Left ventricle myocardium inferior (tissue), 1 donor: ENCODE data around the gene RRBP1. TPM values are rescaled to one million over a fixed set of nuclear protein-coding genes. Genes with fewer than 3 reads are reported as not detected.

Experiments
- DNase-seq: peaks from one replicate; pipeline ENCODE4 v3.0.0-alpha.2; 2020
- H3K27ac ChIP-seq: fragments of 200-600 bp; replicated peaks from 2 replicates; pipeline ENCODE4 v1.8.0; 2021
- H3K27me3 ChIP-seq: fragments of 200-600 bp; 2 replicates; pipeline ENCODE4 v1.8.0; 2021; ENCODE audit warnings: low read depth
- H3K36me3 ChIP-seq: fragments of 200-600 bp; 2 replicates; pipeline ENCODE4 v1.8.0; 2021
- H3K4me1 ChIP-seq: fragments of 200-600 bp; 2 replicates; pipeline ENCODE4 v1.8.0; 2021
- H3K4me3 ChIP-seq: fragments of 200-600 bp; 2 replicates; pipeline ENCODE4 v1.8.0; 2021; ENCODE audit warnings: mild to moderate bottlenecking, moderate library complexity
- H3K9me3 ChIP-seq: fragments of 200-600 bp; replicated peaks from 2 replicates; pipeline ENCODE4 v1.8.0; 2021
- intact Hi-C: fragments of 100-400 bp; cut with micrococcal nuclease; formaldehyde crosslinking; loops from one replicate; pipeline ENCODE4 v1.11.0; 2022
- total RNA-seq: library from RNA; stranded (reverse); fragmentation: NEBNext Ultra II Directional; extraction: Animal tissue kit (Norgen Biotek cat#: 25700); gene quantifications from one replicate; pipeline ENCODE4 v1.2.1, GENCODE V29; 2021
- TF ChIP-seq, protein P1 (sequence below): fragments of 200-600 bp; IDR thresholded peaks from 2 replicates; pipeline ENCODE4 v1.8.0; 2021; ENCODE audit warnings: antibody characterized with exemption, mild to moderate bottlenecking, borderline replicate concordance
- donor health status: DM: no; HTN: yes; CAD: no; lungs with severe emphysema.

Gene RRBP1
- total RNA-seq, 1 donor from 2014 or later = 31.3 TPM

DNA sequence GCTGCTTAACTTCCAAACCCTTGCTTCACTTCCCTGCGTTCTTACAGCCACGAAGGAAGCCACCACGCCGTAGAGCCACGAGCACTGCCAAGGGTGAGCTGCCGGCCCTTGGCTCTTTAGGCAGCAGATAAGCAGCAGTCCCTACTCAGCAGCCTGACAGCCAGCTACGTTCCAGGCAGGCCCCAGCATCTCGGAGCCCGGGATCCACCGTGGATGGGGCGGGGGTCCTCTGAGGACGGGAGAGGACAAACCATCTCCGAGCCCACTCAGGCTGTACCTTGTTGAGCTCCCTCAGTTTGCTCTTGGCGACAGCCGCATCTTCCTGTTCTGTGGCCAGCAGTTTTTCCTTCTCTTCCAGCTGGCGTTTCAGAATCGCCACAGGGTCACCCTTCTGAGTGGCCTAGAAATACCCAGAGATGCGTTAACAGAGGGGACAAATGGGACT is 40.5 kb downstream of the RRBP1 start:
- no peaks in the 10 kb centered on the region for H3K27me3 ChIP-seq
- intact Hi-C loops = no loop called here
- peaks cover 49% of the 10 kb centered on the region for H3K36me3 ChIP-seq
- peak; percentile 16 for DNase-seq
- H3K4me1 ChIP-seq = peaks cover 76% of the 10 kb centered on the region
- TF ChIP-seq, protein P1, sequence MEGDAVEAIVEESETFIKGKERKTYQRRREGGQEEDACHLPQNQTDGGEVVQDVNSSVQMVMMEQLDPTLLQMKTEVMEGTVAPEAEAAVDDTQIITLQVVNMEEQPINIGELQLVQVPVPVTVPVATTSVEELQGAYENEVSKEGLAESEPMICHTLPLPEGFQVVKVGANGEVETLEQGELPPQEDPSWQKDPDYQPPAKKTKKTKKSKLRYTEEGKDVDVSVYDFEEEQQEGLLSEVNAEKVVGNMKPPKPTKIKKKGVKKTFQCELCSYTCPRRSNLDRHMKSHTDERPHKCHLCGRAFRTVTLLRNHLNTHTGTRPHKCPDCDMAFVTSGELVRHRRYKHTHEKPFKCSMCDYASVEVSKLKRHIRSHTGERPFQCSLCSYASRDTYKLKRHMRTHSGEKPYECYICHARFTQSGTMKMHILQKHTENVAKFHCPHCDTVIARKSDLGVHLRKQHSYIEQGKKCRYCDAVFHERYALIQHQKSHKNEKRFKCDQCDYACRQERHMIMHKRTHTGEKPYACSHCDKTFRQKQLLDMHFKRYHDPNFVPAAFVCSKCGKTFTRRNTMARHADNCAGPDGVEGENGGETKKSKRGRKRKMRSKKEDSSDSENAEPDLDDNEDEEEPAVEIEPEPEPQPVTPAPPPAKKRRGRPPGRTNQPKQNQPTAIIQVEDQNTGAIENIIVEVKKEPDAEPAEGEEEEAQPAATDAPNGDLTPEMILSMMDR = no peak
- no peaks in the 10 kb centered on the region for H3K9me3 ChIP-seq
- H3K27ac ChIP-seq = no peak overlapping the region
- no peak overlapping the region for H3K4me3 ChIP-seq

DNA sequence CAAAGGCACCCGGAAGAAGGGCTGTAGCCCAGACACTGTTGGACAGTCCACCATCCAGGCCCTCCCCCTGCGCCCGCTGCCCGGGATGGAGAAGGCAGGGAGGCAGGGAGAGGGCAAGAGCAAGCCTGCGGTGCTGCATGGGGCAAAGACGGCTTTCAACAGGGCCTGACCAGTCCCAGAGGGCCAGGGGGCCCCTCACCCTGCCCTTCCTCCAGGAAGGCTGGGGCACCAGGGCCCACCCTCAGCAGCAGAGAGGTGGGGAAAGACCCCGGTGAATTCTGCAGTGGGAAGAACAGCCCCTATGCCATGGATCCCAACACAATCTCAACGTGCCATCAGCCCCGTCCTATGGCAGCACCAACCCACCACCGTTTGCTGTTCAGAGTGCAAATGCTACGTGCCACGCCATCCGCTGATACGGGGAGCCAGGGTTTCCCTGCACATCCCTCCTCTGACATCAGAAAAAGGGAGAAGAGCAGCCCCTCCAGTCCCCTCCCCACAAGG is 41.1 kb downstream of the RRBP1 start:
- H3K27me3 ChIP-seq = no peaks in the 10 kb centered on the region
- DNase-seq = no peak
- peaks cover 55% of the 10 kb centered on the region for H3K36me3 ChIP-seq
- peaks cover 76% of the 10 kb centered on the region for H3K4me1 ChIP-seq
- no peak overlapping the region for H3K27ac ChIP-seq
- intact Hi-C loops = no loop called here
- TF ChIP-seq, protein P1 = no peak
- H3K4me3 ChIP-seq = no peak overlapping the region
- H3K9me3 ChIP-seq = no peaks in the 10 kb centered on the region

DNA sequence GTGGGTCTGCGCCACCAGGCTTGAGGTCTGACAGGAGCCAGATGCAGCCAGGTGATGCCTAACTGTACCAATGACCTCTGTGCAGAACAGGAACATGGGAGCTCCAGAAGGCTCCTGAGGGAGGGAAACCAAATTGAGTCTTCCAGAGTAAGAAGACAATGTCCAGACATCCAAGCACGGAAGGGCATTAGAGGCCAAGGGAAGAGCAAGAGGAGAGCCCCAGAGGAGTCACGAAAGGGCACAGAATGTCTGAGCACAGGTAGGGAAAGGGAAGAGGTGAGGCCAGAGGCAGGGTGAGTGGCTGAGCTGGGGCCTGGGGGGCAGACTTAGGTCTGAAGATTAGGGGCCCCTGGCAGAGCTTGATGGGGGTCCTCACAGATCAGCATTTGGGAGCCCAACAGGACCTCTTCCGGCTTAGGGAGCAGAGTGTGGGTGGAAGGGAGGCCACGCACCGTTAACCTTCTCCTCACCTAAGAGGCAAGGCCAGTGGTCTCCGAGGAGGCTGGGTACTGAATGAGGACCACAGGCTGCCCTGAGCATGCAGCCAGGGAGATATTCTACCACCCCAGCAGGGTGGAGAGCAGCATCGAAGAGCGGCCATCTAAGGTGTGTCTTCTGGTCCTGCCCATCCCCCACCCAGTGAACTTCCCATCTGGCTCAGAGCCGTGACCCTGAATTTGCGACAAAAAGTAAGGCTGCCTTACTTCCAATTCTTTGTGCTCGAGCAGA is 41.7 kb downstream of the RRBP1 start:
- Histone ChIP-seq H3K9me3 (no peaks in the 10 kb centered on the region), H3K27me3 (no peaks in the 10 kb centered on the region), H3K4me3 (no peak overlapping the region), H3K27ac (no peak overlapping the region), H3K4me1 (peaks cover 76% of the 10 kb centered on the region), H3K36me3 (peaks cover 61% of the 10 kb centered on the region)
- no peak for DNase-seq
- TF ChIP-seq, protein P1 = no peak
- intact Hi-C loops = no loop called here

DNA sequence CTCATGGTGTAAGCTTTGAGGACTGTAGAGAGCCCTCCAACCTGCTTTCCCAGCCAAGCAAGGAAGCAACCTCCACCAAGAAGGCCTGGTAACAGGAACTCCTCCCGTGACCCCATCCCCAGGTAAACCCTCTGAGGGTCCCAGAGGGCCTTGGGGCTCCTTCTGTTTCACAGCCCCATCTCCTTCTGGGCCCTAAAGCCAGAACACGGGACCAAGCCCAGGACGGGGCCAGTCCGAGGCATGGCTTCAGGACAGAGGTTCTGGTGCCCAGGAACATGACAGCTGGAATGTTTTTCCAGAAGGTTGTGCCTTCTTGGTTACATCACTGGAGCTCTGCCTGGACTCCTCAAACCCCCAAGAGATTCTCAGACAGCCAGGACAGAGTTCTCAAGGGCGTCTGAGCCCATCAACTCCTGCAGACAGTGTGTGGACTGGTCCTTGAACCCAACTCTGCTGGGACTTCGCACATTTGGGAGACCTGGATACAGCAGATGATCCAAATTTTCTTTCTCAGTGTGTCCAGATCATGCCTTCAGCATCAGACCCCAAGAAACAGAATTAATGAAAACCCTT is 43.1 kb downstream of the RRBP1 start:
- Histone ChIP-seq H3K9me3 (no peaks in the 10 kb centered on the region), H3K4me1 (peaks cover 76% of the 10 kb centered on the region), H3K4me3 (no peak overlapping the region), H3K27ac (peak overlapping the region; percentile 30), H3K36me3 (peaks cover 73% of the 10 kb centered on the region), H3K27me3 (no peaks in the 10 kb centered on the region)
- intact Hi-C loops = no loop called here
- TF ChIP-seq, protein P1 = no peak
- DNase-seq = no peak

DNA sequence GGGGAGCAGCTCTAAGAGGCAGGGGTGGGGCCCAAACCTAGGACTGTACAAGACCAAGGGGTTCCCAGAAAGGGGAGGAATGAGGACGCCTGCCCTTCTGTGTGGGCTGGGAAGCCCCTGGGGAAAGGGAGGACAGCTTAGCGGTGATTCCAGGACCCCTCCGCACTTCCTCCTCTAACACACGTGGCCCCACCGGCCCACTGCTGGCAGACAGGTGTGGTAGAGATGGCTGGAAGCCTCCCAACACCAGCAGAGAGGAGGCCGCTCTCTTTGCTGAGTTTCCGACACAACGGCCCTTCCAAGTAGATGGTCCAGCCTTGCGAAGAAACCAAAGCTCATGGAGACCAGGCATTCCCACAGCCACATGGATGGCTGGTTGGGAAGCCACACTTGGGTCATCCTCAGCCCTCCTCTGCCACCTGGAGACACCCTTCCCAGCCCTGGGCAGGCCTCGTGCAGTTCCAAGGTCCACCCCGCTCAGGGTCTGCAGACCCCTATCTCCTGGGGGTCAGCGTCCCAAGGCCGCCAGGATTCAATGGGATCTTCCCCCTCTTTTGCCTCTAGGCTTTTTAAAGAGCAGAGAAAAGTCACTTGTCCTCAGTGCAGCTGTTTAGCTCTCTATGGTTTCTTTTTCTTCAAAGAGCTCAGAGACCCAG is 43.9 kb downstream of the RRBP1 start:
- peak overlapping the region; percentile 12 for H3K27ac ChIP-seq
- TF ChIP-seq, protein P1 = no peak

More for the DNA sequence above, 43.9 kb downstream of the RRBP1 start:
- Histone ChIP-seq H3K4me1 (peaks cover 70% of the 10 kb centered on the region), H3K27me3 (no peaks in the 10 kb centered on the region), H3K9me3 (no peaks in the 10 kb centered on the region), H3K4me3 (no peak overlapping the region), H3K36me3 (peaks cover 81% of the 10 kb centered on the region)
- intact Hi-C loops = no loop called here
- no peak for DNase-seq
